GM21529 (cell line): Measurements from ENCODE around the gene VPS13D.
"Not testable (repeated sequence)": the region's sequence is repeated elsewhere in the genome, so short reads cannot be mapped to it uniquely, and the experiment has no call there.

Experiments used
- ATAC-seq: cut with Tn5 transposase; IDR thresholded peaks from one replicate; pipeline ENCODE4 v1.9.1; 2021; ENCODE audit not compliant: unreplicated experiment

The VPS13D gene

GRCh38 chr1:12506281-12507280 lies 276.8 kb downstream of the VPS13D start:
- no peak for ATAC-seq

- ATAC-seq = no peak
Observed at GRCh38 chr1:12507631-12508030, 277.8 kb downstream of the VPS13D start.

- ATAC-seq = no peak
Observed at GRCh38 chr1:12508849-12509248, 279.0 kb downstream of the VPS13D start.

- no peak for ATAC-seq
Observed at GRCh38 chr1:12511128-12511484, 281.3 kb downstream of the VPS13D start.

GRCh38 chr1:12511516-12512468 lies 282.0 kb downstream of the VPS13D start:
- ATAC-seq = no peak

GRCh38 chr1:12513181-12513580 lies 283.4 kb downstream of the VPS13D start:
- ATAC-seq = no peak

- ATAC-seq = no peak
Observed at GRCh38 chr1:12514590-12514989, 284.8 kb downstream of the VPS13D start.

GRCh38 chr1:12515234-12515633 lies 285.4 kb downstream of the VPS13D start:
- no peak for ATAC-seq

- ATAC-seq = no peak
Observed at GRCh38 chr1:12516741-12517140, 286.9 kb downstream of the VPS13D start.

- ATAC-seq = no peak
Observed at GRCh38 chr1:12518931-12519692, 289.3 kb downstream of the VPS13D start.

- ATAC-seq = no peak
Observed at GRCh38 chr1:12519693-12520364, 290.0 kb downstream of the VPS13D start.

- ATAC-seq = no peak
Observed at GRCh38 chr1:12521096-12521495, 291.3 kb downstream of the VPS13D start.

- ATAC-seq = not testable (repeated sequence)
Observed at GRCh38 chr1:12522780-12523179, 292.9 kb downstream of the VPS13D start.

GRCh38 chr1:12524266-12524665 lies 294.4 kb downstream of the VPS13D start:
- no peak for ATAC-seq

- ATAC-seq = no peak
Observed at GRCh38 chr1:12525311-12526181, 295.7 kb downstream of the VPS13D start.

- no peak for ATAC-seq
Observed at GRCh38 chr1:12527564-12527963, 297.7 kb downstream of the VPS13D start.

- no peak for ATAC-seq
Observed at GRCh38 chr1:12528021-12528852, 298.4 kb downstream of the VPS13D start.

GRCh38 chr1:12529640-12530174 lies 299.9 kb downstream of the VPS13D start:
- ATAC-seq = no peak
